Hematopoietic multipotent progenitor cell treated with erythropoietin and hydrocortisone succinate and interleukin-3 and kit ligand, for 8 days (in vitro differentiated cells): Measurements from ENCODE around the gene GATD1.

ENCODE experiments used
- DNase-seq: peaks from one replicate; pipeline ENCODE4 v3.0.0-alpha.2; 2015

GATD1 gene

GRCh38 chr11:724778-725386 lies 52.4 kb downstream of the GATD1 start:
- no peak for DNase-seq

DNA sequence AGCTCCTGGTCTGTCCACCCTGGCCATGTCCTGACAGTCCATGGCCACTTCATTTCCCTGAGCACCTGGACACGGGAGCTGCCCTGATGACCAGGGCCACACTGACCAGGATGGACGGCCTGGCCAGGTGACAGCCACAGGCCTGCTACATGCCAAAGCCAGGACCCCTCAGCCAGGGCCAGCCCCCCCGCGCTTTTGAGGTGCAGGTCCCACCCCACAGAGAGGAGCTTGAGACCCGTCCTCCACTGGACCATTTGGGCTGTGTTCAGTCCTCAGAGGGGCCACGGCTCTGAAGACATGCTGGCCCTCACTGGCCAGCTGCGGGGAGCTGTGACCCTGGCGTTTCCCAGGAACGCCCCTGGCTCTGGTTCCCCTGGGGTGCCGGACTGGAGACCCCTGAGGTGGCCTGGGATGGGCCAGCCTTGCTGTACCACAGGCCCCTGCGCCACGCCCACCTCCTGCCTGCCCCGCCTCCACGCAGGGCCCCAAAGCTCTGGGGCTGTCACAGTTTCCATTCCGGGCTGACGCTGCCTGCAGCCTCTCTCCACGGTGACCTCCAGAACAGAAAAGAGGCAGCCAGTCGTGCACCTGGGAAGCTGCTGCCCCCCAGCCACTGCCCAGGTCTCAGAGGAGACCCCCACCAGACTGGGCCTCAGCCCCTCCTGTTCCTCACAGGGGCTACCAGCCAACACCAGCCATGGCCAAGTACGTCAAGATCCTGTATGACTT lies 53.1 kb downstream of the GATD1 start:
- DNase-seq: no peak

GRCh38 chr11:723120-723883 lies 54.0 kb downstream of the GATD1 start:
- DNase-seq: peak; percentile 71

GRCh38 chr11:722346-722811 lies 54.9 kb downstream of the GATD1 start:
- no peak for DNase-seq

DNA sequence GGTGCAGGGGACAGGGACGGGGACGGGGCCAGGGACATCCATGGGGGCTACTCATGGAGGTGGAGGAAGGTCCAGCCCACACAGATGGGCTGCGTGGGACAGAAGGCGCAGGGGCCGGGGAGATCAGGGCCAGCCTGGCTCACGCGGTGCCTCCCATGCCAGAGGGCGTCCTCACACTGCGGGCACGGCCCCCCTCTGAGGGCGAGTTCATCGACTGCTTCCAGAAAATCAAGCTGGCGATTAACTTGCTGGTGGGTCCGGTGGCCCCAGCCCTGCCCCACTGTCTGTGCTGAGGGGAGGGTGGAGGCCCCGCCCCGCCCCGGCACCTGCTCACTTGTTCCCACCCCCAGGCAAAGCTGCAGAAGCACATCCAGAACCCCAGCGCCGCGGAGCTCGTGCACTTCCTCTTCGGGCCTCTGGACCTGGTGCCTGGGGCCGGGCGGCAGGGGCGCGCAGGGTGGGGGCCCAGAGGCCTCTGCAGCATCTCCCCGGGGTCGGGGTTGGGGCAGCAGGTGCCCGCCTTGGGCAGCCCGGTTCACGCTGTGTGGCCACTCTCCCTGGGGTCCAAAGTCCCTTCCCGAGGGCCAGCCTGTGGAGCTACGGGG lies 55.4 kb downstream of the GATD1 start:
- peak; percentile 29 for DNase-seq

GRCh38 chr11:721247-721740 lies 56.0 kb downstream of the GATD1 start:
- DNase-seq: no peak

DNA sequence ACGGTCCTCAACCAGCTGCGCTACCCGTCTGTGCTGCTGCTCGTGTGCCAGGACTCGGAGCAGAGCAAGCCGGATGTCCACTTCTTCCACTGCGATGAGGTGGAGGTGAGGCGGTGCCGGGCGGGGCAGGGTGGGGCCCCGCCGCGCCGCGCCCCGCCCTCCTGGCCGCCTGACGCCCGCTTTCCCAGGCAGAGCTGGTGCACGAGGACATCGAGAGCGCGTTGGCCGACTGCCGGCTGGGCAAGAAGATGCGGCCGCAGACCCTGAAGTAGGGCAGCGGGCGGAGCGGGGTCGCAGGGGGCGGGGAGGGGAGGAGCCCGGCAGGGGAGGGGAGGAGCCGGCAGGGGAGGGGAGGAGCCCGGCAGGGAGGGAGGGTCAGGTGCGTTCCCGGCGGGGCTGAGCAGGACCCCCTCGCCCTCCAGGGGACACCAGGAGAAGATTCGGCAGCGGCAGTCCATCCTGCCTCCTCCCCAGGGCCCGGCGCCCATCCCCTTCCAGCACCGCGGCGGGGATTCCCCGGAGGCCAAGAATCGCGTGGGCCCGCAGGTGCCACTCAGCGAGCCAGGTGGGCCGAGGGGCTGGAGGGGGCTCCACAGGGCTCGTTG lies 56.5 kb downstream of the GATD1 start:
- DNase-seq: no peak

DNA sequence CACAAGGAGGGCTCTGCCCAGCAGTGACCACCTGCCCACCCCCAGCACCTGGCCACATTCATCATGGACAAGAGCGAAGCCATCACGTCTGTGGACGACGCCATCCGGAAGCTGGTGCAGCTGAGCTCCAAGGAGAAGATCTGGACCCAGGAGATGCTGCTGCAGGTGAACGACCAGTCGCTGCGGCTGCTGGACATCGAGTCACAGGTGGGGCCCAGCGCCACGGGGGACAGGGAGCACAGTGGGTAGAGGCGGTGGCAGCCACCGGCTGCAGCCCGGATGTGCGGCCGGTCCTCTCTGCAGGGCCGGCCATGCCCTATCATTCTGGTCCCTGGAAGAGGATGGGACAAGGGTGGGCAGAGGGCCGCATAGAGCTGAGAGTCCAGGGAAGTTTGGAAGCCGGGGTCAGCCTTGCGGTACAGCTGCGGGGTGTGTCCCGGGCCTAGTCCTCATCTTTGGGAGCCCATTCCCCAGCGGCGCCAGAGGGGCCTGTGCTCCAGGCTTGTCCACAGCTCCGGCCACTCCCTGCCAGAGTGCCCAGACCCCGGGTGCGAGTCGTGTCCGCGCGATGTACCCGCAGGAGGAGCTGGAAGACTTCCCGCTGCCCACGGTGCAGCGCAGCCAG lies 57.2 kb downstream of the GATD1 start:
- no peak for DNase-seq

GRCh38 chr11:719214-720016 lies 57.9 kb downstream of the GATD1 start:
- no peak for DNase-seq
